Erythroblast (primary cell): Measurements from ENCODE around the gene AOPEP.

Source experiments
- GATA1 ChIP-seq: IDR thresholded peaks from 2 replicates; pipeline ENCODE4 v1.6.1; 2011; ENCODE audit warnings: low read depth, mild to moderate bottlenecking, control low read depth, low read length, moderate library complexity
- POLR2A ChIP-seq: IDR thresholded peaks from 2 replicates; pipeline ENCODE4 v1.6.1; 2011; ENCODE audit warnings: mild to moderate bottlenecking, low read length

DNA sequence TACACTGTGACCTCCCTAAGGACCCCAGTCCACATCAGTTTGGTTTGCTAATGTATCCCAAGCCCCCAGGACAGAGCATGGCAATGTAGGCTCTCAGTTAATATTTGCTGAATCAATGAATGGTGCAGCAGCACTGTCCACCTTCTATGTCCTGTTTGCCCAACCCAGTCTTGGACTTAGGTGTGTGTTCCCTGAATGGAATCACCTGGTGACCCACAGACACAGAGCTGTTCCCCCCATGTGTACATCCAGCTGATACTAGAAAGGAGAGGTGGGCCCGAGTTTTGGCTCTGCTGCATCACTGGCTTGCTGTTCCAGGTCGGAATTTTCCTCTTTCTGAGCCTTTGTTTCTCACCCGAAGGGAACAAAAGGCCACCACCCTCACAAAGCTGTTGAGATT is 180.2 kb downstream of the AOPEP start:
- TF ChIP-seq POLR2A (no peak), GATA1 (no peak)
